DMS 273 (cell line): ENCODE data around the gene RHEB.
A peak's percentile ranks its signal among the peaks of the same experiment; 100 is the strongest.

ENCODE experiments used
- DNase-seq: peaks from one replicate; lab custom pipeline; 2025; ENCODE audit not compliant: unreplicated experiment; lab: John Stamatoyannopoulos, UW

The RHEB gene

DNA sequence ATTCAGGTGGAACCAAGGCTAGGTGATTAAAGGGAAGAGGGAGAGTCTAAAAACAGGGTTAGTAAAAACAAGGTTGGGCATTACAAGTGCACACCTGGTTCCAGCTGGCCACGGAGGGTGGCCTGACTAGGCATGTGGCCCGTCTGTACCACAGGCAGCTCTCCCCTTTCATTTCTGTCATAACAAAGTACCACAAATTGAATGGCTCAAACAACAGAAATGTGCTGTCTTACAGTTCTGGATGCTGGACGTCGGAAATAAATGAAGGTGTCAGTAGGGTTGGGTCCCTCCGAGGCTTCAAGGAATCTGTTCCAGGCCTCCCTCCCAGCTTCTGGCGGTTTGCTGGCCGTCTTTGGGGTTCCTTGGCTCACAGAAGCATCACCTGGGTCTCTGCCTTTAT is 96.5 kb downstream of the RHEB start:
- no peak for DNase-seq

DNA sequence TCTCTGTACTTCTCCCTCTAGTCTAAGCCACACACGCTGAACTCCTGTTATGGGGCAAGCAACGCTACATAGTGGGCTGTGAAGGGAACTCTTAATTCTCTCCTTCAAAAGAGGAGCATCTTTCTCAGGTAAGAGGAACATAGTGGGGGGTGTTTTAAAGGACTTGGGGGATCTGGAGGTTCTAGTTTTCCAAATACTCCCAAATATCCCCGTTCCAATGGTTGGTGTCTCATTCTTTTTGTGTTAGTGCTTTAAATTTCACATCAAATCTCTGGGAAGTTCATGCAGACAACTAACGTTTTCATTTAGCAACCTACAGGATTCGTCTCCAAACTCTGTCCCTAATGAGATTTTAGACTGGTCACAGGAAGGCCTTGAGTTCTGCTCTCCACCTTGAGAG is 97.5 kb downstream of the RHEB start:
- DNase-seq, result no peak

DNA sequence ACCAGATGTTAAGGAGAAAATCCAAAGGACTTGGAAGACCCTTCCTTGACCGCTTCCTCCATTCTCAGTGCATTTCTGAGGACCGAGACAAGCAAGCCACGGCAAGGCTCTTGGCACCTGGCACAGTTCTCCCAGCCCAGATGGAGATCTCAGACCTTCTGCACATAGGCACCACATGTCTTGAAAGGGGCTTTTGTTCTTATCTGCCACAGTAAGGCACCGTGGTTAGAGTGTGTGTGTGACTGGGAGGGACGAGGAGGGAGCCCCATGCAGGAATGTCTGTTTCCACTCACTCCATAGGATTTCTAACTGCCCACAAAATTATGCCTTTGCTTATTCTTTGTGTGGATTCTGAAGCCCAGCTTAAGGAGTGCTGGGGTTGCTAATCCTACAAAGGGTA is 99.6 kb downstream of the RHEB start:
- DNase-seq, result peak; percentile 65

DNA sequence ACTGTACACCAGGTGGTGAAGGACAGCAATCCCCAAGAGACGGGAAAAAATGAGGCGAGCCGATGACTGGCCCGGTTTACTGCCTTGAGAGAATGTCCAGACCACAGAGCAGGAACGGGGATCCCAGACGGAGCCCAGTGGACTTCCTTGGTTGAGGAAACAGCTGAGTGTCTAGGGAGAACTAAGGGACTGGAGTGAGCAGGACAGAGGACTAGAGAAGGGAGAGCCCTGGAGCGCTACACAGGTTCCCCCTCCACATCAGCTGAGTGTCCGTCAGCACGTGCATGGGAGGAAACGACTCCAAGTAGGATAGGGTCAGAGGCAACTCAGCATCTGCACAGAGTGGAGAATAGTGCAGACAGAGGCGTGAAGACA is 102.8 kb downstream of the RHEB start:
- no peak for DNase-seq

DNA sequence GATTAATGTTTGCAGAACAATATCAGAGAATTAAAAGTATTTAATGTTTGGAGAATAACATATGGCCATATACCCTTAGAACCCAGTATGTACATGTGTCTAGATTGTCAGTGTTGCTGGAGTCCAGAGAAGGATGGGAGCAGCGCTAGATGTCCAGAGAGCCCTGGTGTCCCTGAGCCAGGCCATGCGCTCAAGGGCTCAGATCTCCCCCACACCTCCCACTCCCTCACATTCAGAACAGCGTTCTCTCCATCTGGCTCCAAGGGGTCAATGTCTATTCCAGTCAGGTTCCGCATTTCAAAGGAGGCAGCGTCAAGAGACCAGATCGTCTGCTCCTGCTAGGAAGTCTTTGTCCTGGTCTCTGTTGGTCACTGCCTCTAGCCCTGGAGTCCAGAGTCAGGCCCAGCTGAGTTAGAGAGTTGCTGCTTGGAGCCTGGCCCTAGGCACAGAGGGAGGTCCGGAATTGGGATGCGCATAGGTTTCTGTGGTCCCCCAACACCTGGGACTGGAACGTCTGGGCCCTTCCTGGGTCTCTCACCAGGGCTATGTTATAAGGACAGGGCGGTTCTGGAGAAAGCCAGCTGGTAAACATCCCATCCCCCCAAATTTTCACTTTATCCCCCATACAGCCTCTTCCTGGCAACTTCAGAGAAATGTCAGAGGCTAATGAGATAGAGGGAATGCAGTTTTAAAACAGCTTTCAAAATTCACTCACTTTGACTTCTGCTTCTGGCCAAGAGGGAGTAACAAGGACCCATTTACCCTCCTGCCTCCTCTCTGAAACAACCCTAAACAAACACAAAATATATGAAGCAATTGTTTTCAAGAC is 103.4 kb downstream of the RHEB start:
- no peak for DNase-seq
